ENCODE measurements around the gene CHMP4A. TPM values are rescaled to one million over a fixed set of nuclear protein-coding genes. Genes with fewer than 3 reads are reported as not detected.

The CHMP4A gene
- polyA plus RNA-seq, 1 experiment = 36.3 TPM

DNA sequence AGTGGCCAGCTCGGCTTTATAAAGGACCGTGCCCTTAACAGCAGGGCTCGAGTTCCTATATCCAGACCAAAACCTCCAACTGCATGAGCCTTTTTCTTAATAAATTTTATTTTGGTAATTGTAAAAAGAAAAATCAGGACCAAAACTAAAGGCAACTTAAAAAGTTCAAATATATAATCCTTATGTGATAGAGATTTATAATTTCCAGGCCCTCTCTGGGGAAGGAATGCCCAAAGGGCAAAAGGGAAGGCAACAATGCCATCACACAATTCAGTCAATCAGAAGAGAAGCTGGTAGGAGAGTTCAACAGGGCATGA, 24.3 kb downstream of the CHMP4A start:
- Histone ChIP-seq H3K4me3 (ENCODE audit: low read depth, low read length) (no peak overlapping the region), H3K27me3 (ENCODE audit: control insufficient read depth, insufficient read depth, low read length) (no peaks in the 10 kb centered on the region), H3K36me3 (ENCODE audit: control insufficient read depth, insufficient read depth, low read length) (peaks cover 30% of the 10 kb centered on the region)
- TF ChIP-seq CTCF (IDR thresholded peaks at IDR 0.05; ENCODE audit: insufficient read depth, low read depth, low read length) = no peak
- ChIA-PET POLR2A (no interaction called here), CTCF (interaction anchor here (0.7 to 2.7 kb wide), 5 partner anchors 28 to 144 kb away, joined by 3 to 18 read pairs (median 5); partner anchors contain the start of genes EMC9, IRF9 and PSME1)
- DNase-seq (ENCODE audit: low read depth) = no peak

DNA sequence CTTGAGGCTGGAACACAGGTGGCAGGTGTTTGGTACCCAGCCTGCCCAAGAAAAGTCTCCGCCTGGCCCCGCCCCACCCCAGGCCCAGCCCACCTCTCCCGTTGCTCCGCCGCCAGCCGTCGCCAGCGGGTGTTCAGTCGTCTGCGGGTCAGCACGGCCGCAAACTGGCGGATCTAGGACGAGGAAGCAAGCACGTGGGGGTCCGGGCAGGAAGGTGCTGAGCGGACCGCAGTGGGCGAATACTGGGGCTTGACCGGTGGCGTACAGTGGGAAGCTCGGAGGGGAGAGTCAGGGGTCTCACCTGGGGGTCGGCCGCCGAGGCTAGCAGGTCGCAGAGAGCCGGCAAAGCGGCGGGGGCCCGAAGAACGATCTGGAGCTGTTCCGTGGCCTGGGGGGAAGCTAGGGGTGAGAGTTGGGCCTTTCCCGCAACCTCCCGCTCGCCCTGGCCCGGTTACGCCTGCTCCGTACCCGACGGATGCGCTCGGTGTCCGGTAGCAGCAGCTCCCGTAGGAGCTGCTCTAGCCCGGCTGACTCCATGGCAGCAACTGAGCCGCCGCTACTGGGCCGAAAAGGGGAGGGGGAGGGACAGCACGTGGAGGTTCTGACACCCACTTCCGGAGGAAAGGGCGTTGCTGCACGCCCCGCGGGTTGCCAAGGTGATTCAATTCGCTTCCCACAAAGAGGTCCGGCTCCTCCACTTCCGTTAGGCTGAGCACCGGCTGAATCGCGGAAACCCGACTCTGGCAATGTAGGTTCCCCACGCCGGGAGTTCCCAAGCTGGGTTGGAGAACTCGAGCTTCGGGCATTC, 24.8 kb downstream of the CHMP4A start, which contains the start of gene IPO4:
Gene IPO4 (minus strand): TSS at position 566 of the 808 bp plus-strand sequence. CDS start 29 bp downstream, at position 537.
- Histone ChIP-seq H3K4me3 (ENCODE audit: low read depth, low read length) (peak within 1 kb of the TSS; percentile 70), H3K36me3 (ENCODE audit: control insufficient read depth, insufficient read depth, low read length) (peaks cover 32% of the 10 kb centered on the region), H3K27me3 (ENCODE audit: control insufficient read depth, insufficient read depth, low read length) (no peaks in the 10 kb centered on the region)
- CTCF ChIA-PET = interaction anchor here (0.7 to 2.7 kb wide), 6 partner anchors 9 to 145 kb away, joined by 3 to 18 read pairs (median 4); partner anchors contain the start of genes EMC9, IRF9 and PSME1
- peak; percentile 79 for DNase-seq (ENCODE audit: low read depth)
- no peak for TF ChIP-seq CTCF (IDR thresholded peaks at IDR 0.05; ENCODE audit: insufficient read depth, low read depth, low read length)
- POLR2A ChIA-PET = no interaction called here

- POLR2A ChIA-PET = no interaction called here
- CTCF ChIA-PET = interaction anchor here (1.0 to 2.7 kb wide), 3 partner anchors 26 to 129 kb away, joined by 4 to 18 read pairs (median 5); partner anchors contain the start of genes EMC9 and IRF9
- TF ChIP-seq CTCF (IDR thresholded peaks at IDR 0.05; ENCODE audit: insufficient read depth, low read depth, low read length) = no peak
- no peaks in the 10 kb centered on the region for H3K27me3 ChIP-seq (ENCODE audit: control insufficient read depth, insufficient read depth, low read length)
- DNase-seq (ENCODE audit: low read depth) = no peak
- H3K4me3 ChIP-seq (ENCODE audit: low read depth, low read length) = peak overlapping the region; percentile 70; the same call in 1 of the 2 replicates
- peaks cover 34% of the 10 kb centered on the region for H3K36me3 ChIP-seq (ENCODE audit: control insufficient read depth, insufficient read depth, low read length)
These were observed 25.8 kb downstream of the CHMP4A start for GRCh38 chr14:24187539-24187915.

DNA sequence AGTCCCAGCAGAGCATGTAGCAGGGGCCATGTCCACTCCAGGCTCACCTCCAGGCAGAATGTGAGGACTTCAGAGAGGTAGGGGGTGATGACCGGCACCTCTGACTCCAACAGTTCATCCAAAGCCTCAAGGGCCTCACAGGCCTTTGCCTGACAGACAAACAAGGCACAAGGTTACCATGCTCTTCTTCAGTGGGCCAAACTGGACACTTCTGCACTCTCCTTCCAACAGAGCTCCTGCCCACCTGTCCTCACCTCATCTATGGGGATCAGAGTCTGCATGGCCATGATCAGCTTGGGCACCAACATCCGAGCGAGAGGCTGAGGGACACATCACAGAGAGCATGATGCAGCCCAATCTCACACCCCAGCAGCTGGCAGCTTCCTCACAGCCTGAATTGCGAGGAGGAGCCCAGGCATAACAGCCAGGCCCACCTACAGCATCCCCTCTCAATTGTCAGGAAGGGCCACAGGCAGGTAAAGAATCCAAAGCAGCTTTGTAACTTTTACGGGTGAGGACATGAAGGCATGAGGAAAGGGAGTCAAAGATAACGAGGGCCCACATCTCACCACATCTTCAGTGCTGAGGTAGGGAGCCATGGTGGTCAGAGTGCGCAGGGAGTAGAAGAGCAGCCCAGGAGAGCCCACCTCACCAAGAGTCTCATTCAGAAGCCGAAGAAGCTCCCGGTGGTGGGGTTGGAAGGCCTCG, 26.3 kb downstream of the CHMP4A start:
- Histone ChIP-seq H3K4me3 (ENCODE audit: low read depth, low read length) (no peak overlapping the region), H3K36me3 (ENCODE audit: control insufficient read depth, insufficient read depth, low read length) (peaks cover 35% of the 10 kb centered on the region), H3K27me3 (ENCODE audit: control insufficient read depth, insufficient read depth, low read length) (no peaks in the 10 kb centered on the region)
- POLR2A ChIA-PET = no interaction called here
- no peak for DNase-seq (ENCODE audit: low read depth)
- CTCF ChIA-PET = interaction anchor here (1.0 to 2.7 kb wide), 2 partner anchors 26 to 129 kb away, joined by 4 to 18 read pairs; partner anchors contain the start of gene IRF9
- no peak for TF ChIP-seq CTCF (IDR thresholded peaks at IDR 0.05; ENCODE audit: insufficient read depth, low read depth, low read length)

GRCh38 chr14:24185741-24186140, 27.5 kb downstream of the CHMP4A start:
- Histone ChIP-seq H3K27me3 (ENCODE audit: control insufficient read depth, insufficient read depth, low read length) (no peaks in the 10 kb centered on the region), H3K4me3 (ENCODE audit: low read depth, low read length) (no peak overlapping the region), H3K36me3 (ENCODE audit: control insufficient read depth, insufficient read depth, low read length) (peaks cover 42% of the 10 kb centered on the region)
- no peak for DNase-seq (ENCODE audit: low read depth)
- CTCF ChIA-PET = interaction anchor here (1.2 to 1.6 kb wide), 3 partner anchors 25 to 128 kb away, joined by 3 to 4 read pairs (median 4); partner anchors contain the start of gene IRF9
- TF ChIP-seq CTCF (IDR thresholded peaks at IDR 0.05; ENCODE audit: insufficient read depth, low read depth, low read length) = no peak
- POLR2A ChIA-PET = no interaction called here

Measured in BJ (cell line).